ENCODE results near the gene IL1RL2.

Gene IL1RL2

DNA sequence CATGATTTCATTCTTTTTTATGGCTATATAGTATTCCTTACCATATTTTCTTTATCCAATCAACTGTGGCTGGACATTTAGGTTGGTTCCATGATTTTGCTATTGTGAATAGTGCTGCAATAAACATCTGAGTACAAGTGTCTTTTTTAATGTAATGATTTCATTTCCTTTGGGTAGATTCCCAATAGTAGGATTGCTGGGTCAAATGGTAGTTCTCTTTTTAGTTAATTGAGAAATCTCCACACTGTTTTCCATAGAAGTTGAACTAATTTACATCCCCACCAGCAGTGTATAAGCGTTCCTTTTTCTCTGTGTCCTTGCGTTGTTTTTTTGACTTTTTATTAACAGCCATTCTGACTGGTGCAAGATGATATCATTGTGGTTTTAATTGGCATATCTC is 65.4 kb downstream of the IL1RL2 start:
- H3K27ac ChIP-seq, result no peak overlapping the region
- DNase-seq (ENCODE audit: low spot score), result no peak
- POLR2A ChIA-PET (ENCODE audit: low non-redundant PET), result no interaction called here
- CTCF ChIA-PET, result interaction anchor here (0.7 to 2.0 kb wide), 4 partner anchors 12 to 1067 kb away, joined by 3 to 10 read pairs (median 5); no protein-coding TSS in a partner anchor
- TF ChIP-seq, protein P1, sequence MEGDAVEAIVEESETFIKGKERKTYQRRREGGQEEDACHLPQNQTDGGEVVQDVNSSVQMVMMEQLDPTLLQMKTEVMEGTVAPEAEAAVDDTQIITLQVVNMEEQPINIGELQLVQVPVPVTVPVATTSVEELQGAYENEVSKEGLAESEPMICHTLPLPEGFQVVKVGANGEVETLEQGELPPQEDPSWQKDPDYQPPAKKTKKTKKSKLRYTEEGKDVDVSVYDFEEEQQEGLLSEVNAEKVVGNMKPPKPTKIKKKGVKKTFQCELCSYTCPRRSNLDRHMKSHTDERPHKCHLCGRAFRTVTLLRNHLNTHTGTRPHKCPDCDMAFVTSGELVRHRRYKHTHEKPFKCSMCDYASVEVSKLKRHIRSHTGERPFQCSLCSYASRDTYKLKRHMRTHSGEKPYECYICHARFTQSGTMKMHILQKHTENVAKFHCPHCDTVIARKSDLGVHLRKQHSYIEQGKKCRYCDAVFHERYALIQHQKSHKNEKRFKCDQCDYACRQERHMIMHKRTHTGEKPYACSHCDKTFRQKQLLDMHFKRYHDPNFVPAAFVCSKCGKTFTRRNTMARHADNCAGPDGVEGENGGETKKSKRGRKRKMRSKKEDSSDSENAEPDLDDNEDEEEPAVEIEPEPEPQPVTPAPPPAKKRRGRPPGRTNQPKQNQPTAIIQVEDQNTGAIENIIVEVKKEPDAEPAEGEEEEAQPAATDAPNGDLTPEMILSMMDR (conservative IDR thresholded peaks at IDR 0.05; ENCODE audit: low read depth), result no peak

DNA sequence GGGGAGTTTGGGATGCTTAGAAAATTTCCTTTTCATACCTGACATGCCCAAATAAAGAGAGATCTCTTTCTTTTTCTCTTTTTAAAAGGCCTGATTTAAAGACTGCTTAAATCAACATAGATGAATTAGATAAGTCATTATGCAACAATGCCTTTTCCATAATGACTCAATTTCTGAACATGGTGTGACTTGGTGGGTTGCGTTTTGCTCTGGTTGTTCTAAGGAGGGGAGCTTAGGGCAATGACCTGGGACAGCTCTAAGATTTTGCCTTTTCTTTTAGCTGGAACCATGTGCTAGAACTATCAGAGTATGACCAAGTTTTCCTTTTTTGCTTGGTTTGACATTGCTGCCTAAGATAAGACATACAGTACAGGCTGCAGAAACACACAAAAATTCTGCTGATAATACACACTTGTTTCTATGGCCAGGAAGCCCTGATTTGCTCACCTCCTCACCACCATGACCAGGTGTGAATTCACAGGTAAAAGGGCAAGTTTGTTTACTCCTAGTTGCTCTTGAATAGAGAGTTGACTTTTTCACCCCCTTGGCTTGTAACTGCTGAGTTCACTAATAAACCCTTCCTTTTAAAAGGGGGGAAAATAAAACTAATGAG is 66.4 kb downstream of the IL1RL2 start:
- TF ChIP-seq, protein P1 (conservative IDR thresholded peaks at IDR 0.05; ENCODE audit: low read depth), result no peak
- POLR2A ChIA-PET (ENCODE audit: low non-redundant PET), result no interaction called here
- CTCF ChIA-PET, result no interaction called here
- DNase-seq (ENCODE audit: low spot score), result no peak
- no peak overlapping the region for H3K27ac ChIP-seq

DNA sequence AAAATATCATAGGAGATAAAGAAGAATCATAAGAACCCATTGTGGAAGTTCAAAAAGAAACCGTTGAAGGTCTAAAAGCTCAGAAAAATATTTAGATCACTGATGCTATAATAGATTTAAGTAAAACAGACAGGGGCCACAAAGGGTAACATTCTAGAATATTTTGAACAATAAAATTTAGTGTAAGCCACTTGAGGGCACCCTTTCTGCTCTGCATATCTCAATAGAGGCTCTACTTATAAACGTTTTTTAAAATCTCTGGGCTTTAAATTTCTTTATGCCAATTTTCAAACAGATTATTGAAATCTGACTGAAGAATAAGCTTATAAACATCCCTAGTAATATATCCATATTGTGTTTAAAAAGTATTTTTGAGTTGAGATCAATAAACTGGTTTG is 66.9 kb downstream of the IL1RL2 start:
- TF ChIP-seq, protein P1 (conservative IDR thresholded peaks at IDR 0.05; ENCODE audit: low read depth), result no peak
- DNase-seq (ENCODE audit: low spot score), result no peak
- POLR2A ChIA-PET (ENCODE audit: low non-redundant PET), result no interaction called here
- CTCF ChIA-PET, result no interaction called here
- no peak overlapping the region for H3K27ac ChIP-seq

DNA sequence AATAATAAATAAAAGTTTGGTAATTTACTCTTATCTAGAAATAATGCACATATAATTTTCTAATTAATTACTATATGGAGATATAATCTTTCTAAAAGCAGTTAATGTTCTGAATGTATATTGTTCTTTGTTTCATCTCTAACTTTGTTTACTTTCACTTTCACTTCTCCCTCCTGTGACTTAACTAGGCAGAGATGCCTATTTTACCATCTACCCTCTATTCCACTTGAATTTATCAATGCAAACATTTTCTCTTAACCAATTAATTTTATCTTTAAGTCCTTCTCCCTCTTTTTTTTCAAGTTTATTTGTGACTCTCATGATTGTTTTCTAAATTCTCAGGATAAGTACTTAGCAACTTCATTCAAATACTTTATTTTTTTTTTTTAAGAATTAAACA is 69.5 kb downstream of the IL1RL2 start:
- POLR2A ChIA-PET (ENCODE audit: low non-redundant PET), result no interaction called here
- TF ChIP-seq, protein P1 (conservative IDR thresholded peaks at IDR 0.05; ENCODE audit: low read depth), result no peak
- no peak for DNase-seq (ENCODE audit: low spot score)
- CTCF ChIA-PET, result no interaction called here
- H3K27ac ChIP-seq, result no peak overlapping the region

DNA sequence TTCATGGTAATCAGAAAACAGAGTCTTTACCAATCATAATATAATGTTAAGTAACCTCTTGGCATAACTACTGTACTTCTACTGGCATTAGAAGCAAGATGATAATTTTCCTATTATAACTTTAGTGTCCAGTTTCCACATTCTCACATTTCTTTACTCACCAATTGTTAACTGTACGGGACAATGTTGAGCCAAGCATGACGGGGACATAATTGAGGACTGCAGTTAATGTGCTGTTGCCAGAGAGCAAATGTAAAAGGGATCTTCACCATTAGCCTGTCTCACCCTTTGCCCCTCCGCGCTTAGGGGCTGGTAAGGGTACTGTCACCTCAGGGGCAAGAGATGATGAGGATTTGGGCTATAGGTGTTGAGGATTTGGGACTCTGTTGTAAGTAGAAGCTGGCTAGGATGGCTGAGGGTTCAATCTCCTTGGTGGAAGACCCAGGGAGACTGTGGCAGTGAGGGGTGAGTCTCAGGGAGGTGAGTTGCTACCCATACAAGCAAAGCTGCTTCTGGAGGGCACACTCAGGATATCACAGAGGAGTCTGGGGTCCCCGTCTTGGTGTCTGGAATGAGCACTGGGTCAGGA is 70.1 kb downstream of the IL1RL2 start:
- ChIA-PET CTCF (interaction anchor here (1.0 kb wide), 1 partner anchor 237 kb away, joined by 3 read pairs; no protein-coding TSS in a partner anchor), POLR2A (ENCODE audit: low non-redundant PET) (no interaction called here)
- TF ChIP-seq, protein P1 (conservative IDR thresholded peaks at IDR 0.05; ENCODE audit: low read depth), result no peak
- no peak for DNase-seq (ENCODE audit: low spot score)
- H3K27ac ChIP-seq, result no peak overlapping the region

DNA sequence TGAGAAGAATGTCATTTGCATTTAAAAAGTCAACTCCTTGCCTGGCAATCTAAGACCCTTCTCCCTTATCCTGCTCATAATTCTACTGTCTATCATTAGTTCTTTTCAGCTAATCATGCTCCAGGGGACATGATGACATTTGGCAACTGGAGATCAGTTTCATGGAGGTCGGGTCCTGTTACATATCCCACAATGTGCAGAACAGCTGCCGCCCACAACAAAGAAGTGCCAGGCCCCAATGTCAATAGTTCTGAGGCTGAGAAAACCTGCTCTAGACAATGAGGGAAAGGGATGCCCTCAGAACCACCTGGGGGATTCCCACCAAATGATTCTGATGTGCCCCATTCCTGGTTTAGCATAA is 71.2 kb downstream of the IL1RL2 start:
- TF ChIP-seq, protein P1 (conservative IDR thresholded peaks at IDR 0.05; ENCODE audit: low read depth), result no peak
- no peak for DNase-seq (ENCODE audit: low spot score)
- no peak overlapping the region for H3K27ac ChIP-seq
- POLR2A ChIA-PET (ENCODE audit: low non-redundant PET), result no interaction called here
- CTCF ChIA-PET, result interaction anchor here (1.0 kb wide), 1 partner anchor 238 kb away, joined by 3 read pairs; no protein-coding TSS in a partner anchor
